Measurements from ENCODE around the gene NUDT16L1. TPM values are rescaled to one million over a fixed set of nuclear protein-coding genes. Genes with fewer than 3 reads are reported as not detected.
A peak's percentile ranks its signal among the peaks of the same experiment; 100 is the strongest.

NUDT16L1 gene
- total and polyA plus RNA-seq, 2 donors (not counting 1 experiment from before 2014, with no cell fraction given): 14.0 to 21.5 TPM

GRCh38 chr16:4660454-4661007 lies 32.8 kb upstream of the NUDT16L1 start:
- peak; percentile 23 to 85 for DNase-seq (ENCODE audit: low read depth in 2 of 2)
- Histone ChIP-seq H3K79me2 (ENCODE audit: control insufficient read depth, insufficient read depth, low read length) (no peaks in the 10 kb centered on the region), H3K27me3 (ENCODE audit: control insufficient read depth, insufficient read depth, low read length) (no peaks in the 10 kb centered on the region), H3K9me3 (ENCODE audit: control insufficient read depth, insufficient read depth, low read depth, low read length) (no peaks in the 10 kb centered on the region), H3K27ac (ENCODE audit: insufficient read depth, low read length) (peak overlapping the region; percentile 47), H2AFZ (ENCODE audit: low read length) (no peak overlapping the region), H3K4me2 (ENCODE audit: extremely low read depth, insufficient read depth, low read length) (no peak overlapping the region), H3K36me3 (ENCODE audit: control insufficient read depth, insufficient read depth, low read length) (peaks cover 14% of the 10 kb centered on the region), H3K4me1 (ENCODE audit: control insufficient read depth, extremely low read depth, insufficient read depth, low read length) (peaks cover 5% of the 10 kb centered on the region), H3K4me3 (replicated peaks in 1 of 4; ENCODE audit: control extremely low read depth in 1 of 4, insufficient read depth in 1 of 4, low read depth in 3 of 4, low read length in 4 of 4) (no peak overlapping the region), H4K20me1 (ENCODE audit: control insufficient read depth, extremely low read depth, insufficient read depth, low read length) (no peaks in the 10 kb centered on the region), H3K9ac (ENCODE audit: insufficient read depth, low read length) (no peak overlapping the region)
- TF ChIP-seq CTCF (conservative IDR thresholded peaks at IDR 0.05 in 1 of 2, IDR thresholded peaks at IDR 0.05 in 1 of 2; ENCODE audit: low read depth in 1 of 2, low read length in 2 of 2) (no peak), EZH2 (IDR thresholded peaks at IDR 0.05; ENCODE audit: low read length, missing control alignments) (no peak)

- TF ChIP-seq EZH2 (IDR thresholded peaks at IDR 0.05; ENCODE audit: low read length, missing control alignments): no peak
- no peak for TF ChIP-seq CTCF (conservative IDR thresholded peaks at IDR 0.05 in 1 of 2, IDR thresholded peaks at IDR 0.05 in 1 of 2; ENCODE audit: low read depth in 1 of 2, low read length in 2 of 2)
- Histone ChIP-seq H3K79me2 (ENCODE audit: control insufficient read depth, insufficient read depth, low read length) (no peaks in the 10 kb centered on the region), H3K4me3 (replicated peaks in 1 of 4; ENCODE audit: control extremely low read depth in 1 of 4, insufficient read depth in 1 of 4, low read depth in 3 of 4, low read length in 4 of 4) (no peak overlapping the region), H2AFZ (ENCODE audit: low read length) (no peak overlapping the region), H3K9ac (ENCODE audit: insufficient read depth, low read length) (no peak overlapping the region), H3K4me1 (ENCODE audit: control insufficient read depth, extremely low read depth, insufficient read depth, low read length) (peaks cover 5% of the 10 kb centered on the region), H4K20me1 (ENCODE audit: control insufficient read depth, extremely low read depth, insufficient read depth, low read length) (no peaks in the 10 kb centered on the region), H3K27me3 (ENCODE audit: control insufficient read depth, insufficient read depth, low read length) (no peaks in the 10 kb centered on the region), H3K4me2 (ENCODE audit: extremely low read depth, insufficient read depth, low read length) (no peak overlapping the region), H3K9me3 (ENCODE audit: control insufficient read depth, insufficient read depth, low read depth, low read length) (no peaks in the 10 kb centered on the region), H3K27ac (ENCODE audit: insufficient read depth, low read length) (no peak overlapping the region), H3K36me3 (ENCODE audit: control insufficient read depth, insufficient read depth, low read length) (peaks cover 12% of the 10 kb centered on the region)
- peak in 1 of 2 donors; percentile 51 for DNase-seq (ENCODE audit: low read depth in 2 of 2)
These were observed 31.7 kb upstream of the NUDT16L1 start for GRCh38 chr16:4661661-4662060.

GRCh38 chr16:4663465-4663776 lies 29.9 kb upstream of the NUDT16L1 start:
- H3K36me3 ChIP-seq (ENCODE audit: control insufficient read depth, insufficient read depth, low read length): peaks cover 14% of the 10 kb centered on the region
- TF ChIP-seq EZH2 (IDR thresholded peaks at IDR 0.05; ENCODE audit: low read length, missing control alignments): no peak
- no peak for TF ChIP-seq CTCF (conservative IDR thresholded peaks at IDR 0.05 in 1 of 2, IDR thresholded peaks at IDR 0.05 in 1 of 2; ENCODE audit: low read depth in 1 of 2, low read length in 2 of 2)
- no peak overlapping the region for H3K4me2 ChIP-seq (ENCODE audit: extremely low read depth, insufficient read depth, low read length)
- peaks cover 5% of the 10 kb centered on the region for H3K4me1 ChIP-seq (ENCODE audit: control insufficient read depth, extremely low read depth, insufficient read depth, low read length)
- H3K9me3 ChIP-seq (ENCODE audit: control insufficient read depth, insufficient read depth, low read depth, low read length): no peaks in the 10 kb centered on the region
- H3K27ac ChIP-seq (ENCODE audit: insufficient read depth, low read length): no peak overlapping the region
- no peaks in the 10 kb centered on the region for H4K20me1 ChIP-seq (ENCODE audit: control insufficient read depth, extremely low read depth, insufficient read depth, low read length)
- H3K27me3 ChIP-seq (ENCODE audit: control insufficient read depth, insufficient read depth, low read length): no peaks in the 10 kb centered on the region
- H2AFZ ChIP-seq (ENCODE audit: low read length): no peak overlapping the region
- H3K9ac ChIP-seq (ENCODE audit: insufficient read depth, low read length): no peak overlapping the region
- H3K79me2 ChIP-seq (ENCODE audit: control insufficient read depth, insufficient read depth, low read length): no peaks in the 10 kb centered on the region
- DNase-seq (ENCODE audit: low read depth in 2 of 2): no peak
- H3K4me3 ChIP-seq (replicated peaks in 1 of 4; ENCODE audit: control extremely low read depth in 1 of 4, insufficient read depth in 1 of 4, low read depth in 3 of 4, low read length in 4 of 4): no peak overlapping the region

Measured in fibroblast of lung (primary cell).